HG03520 (cell line): ENCODE results near the gene PODN.

Source experiments
- ATAC-seq: cut with Tn5 transposase; IDR thresholded peaks from one replicate; pipeline ENCODE4 v1.9.1; 2021; ENCODE audit warnings: mild to moderate bottlenecking, moderate library complexity; ENCODE audit not compliant: unreplicated experiment

Gene PODN

DNA sequence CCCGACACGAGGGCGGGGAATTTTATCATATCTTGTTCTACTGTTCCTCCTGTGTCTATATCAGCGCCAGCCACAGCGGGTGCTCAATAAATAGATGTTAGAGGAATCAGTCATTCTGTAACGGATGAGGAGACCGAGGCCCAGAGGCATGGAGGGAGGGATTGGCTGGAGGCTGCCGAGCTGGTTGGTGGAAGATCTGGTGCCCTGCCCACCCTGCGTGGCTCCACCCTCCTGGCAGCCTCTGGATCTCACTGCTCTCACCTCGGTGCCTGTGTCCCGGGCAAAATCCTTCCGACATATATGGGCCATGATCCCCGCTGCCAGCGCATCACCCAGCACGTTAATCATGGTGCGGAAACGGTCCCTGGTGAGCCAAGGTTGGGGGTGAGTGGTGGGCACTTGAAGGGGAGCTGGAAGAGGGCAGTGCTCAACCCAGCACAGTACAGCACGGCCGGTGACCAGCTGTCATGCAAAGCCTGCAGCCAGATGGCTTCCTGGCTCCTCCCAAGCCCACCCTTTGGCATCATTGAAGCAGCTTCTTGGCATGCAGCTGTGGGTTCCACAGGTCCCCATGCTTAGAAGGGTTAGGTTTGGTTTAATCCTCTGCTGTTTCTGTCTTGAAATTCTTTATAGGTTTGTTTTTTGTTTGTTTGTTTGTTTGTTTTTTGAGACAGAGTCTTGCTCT, 26.7 kb downstream of the PODN start:
- ATAC-seq: no peak

- ATAC-seq: no peak
Measured at GRCh38 chr1:53089478-53090226, 27.6 kb downstream of the PODN start.

GRCh38 chr1:53090227-53091147, 28.5 kb downstream of the PODN start:
- no peak for ATAC-seq

DNA sequence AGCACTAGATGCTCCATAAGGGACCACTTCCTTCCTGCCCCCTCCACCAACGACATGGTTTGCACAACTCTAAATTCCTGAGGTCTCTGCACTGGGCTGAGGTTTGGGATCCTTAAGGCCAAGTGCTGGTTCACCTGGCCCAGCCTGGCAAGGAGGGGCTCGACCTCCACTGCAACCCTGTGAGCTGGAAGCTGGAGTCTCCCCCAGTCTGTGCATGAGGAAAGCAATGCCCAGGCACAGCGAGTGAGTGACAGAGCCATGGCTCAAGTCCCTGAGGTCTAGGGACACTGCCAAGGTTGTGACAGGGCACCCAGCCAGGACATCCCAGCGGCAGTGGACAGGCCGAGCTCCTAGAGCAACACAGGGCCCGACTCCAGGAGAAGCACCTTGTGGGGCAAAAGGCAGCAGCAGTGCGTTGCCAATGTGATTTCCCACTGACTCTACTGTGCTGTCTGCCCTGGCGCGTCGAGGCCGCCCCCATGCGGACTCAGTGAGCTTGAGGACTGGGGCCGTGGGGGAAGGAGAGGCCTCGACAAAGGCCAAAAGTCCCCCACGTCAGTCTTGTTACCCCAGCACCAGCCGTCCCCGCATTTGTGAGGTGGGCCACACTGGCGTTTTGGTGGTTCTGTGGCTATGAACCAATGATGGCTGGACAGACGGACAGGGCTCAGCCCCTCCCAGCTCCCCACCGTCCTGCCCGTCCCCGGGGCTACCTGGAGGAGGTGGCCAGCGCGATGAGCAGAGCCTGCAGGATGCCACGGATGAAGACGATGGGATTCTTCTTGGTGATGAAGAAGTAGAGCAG, 30.0 kb downstream of the PODN start:
- ATAC-seq: no peak

- no peak for ATAC-seq
Measured at GRCh38 chr1:53092659-53093450, 30.8 kb downstream of the PODN start.

DNA sequence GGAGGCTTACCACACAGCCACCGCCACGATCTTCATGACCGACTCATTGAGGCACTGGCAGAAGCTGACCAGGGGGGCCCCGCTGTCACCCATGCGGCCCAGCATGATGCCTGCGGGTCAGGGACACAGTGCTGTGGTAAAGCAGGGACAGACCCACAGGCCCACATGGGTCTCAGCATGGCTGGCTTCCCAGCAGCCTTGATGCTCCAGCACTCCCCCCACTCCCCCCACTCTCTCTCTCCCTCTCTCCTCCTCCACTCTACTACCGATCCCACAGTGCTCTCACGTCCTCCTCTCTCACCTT, 31.4 kb downstream of the PODN start:
- no peak for ATAC-seq

GRCh38 chr1:53093778-53094532, 31.9 kb downstream of the PODN start:
- no peak for ATAC-seq

- ATAC-seq: no peak
Measured at GRCh38 chr1:53094533-53094919, 32.5 kb downstream of the PODN start.

- no peak for ATAC-seq
Measured at GRCh38 chr1:53104289-53104913, 42.4 kb downstream of the PODN start.

DNA sequence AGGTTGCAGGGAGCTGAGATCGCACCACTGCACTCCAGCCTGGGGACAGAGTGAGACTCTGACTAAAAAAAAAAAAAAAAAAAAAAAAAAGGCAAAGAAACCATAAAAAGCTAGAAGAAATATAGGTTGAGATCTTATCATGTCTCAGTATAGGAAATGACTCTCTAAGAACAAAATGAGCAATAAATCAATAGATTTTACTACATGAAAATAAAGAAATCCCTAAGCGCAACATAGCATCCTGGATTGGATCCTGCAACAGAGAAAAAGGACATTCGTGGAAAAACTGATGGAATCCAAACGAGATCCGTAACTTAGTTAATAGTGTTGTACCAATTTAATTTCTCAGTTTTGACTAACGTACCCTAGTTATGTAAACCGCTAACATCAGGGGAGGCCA, 45.1 kb downstream of the PODN start:
- ATAC-seq: no peak

GRCh38 chr1:53107570-53108322, 45.7 kb downstream of the PODN start:
- ATAC-seq: no peak

DNA sequence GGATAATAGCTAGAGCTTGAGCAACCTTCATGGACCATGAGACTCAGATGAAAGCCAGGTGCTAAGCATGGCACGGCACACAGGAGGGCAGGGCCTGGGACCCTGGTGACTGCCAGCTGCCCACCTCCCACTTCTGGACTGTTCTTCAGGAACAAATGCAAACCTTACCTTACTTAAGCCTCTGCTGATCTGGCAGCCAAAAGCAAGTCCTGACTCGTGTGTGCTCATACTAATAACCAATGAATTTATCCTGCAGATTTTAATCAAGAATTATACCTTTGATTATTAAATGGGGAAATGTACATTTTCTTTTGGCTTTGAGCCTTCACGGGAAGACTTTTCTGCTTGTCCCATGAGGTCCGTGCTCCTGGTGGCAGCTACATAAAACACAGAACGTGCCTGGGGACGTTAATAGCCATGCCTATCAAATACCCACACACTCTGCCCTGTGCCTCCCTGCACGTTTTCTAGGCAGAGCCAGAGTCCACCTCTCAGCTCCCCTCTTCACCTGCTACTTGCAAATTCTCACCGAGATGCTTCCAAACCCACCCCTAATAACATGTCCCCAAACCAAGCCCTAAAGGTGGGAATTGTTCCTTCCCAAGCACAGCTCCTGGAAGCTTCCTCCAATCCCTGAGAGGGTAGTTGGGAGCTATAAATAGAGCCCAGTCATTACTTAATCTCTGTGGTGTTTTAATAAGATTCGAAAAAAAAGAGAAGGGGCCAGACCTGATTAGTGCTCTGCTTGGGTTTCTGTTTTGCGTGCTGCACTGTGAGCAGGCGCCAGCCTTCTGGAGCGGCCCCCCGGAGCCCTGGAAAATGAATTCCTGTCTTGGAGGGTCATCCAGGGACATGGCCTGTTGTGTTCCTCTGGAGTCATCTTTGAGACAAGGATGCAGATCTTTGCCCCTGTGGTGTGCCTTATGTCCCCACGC, 46.9 kb downstream of the PODN start:
- ATAC-seq: no peak

- no peak for ATAC-seq
Measured at GRCh38 chr1:53110370-53111072, 48.5 kb downstream of the PODN start.

DNA sequence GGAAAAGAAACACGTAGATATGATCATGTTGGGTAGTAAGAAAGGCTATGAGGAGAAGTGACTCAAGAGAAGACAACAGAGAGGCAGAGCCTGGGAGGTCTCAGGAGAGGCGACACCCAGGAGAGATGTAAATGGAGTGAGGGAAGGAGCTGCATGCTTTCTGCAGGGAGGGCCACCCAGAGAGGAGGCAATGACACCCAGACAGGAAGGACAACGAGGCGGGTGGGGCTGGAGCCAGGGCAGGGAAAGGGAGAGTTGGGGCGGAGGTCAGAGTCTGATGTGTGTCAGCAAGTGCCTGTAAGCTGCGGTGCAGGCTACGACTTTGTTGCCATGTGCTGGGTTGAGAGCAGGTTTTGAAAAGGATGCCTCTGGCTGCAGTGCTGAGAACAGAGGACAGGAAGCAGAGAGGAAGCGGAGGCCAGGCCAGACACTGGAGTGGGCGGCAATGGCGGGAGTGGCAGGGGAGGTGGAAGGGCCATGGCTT, 49.1 kb downstream of the PODN start:
- no peak for ATAC-seq

DNA sequence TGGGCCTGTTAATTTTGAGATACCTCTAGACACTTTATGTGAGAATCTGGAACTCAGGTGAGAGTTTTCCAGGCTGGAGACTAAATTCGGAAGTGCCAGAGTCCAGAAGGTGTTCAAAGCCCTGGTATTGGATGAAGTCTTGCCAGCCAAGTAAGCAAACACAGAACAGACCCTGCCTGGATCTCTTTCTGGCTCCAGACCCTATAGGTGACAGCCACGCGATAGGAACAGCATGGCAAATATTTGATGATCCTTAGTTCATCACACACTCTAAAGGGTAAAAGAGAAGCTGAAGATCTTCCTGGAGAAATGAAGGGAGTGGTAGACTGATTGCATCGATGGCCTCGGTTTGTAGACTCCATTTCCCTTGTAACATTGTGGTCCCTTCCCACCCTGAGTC, 49.7 kb downstream of the PODN start:
- ATAC-seq: no peak

DNA sequence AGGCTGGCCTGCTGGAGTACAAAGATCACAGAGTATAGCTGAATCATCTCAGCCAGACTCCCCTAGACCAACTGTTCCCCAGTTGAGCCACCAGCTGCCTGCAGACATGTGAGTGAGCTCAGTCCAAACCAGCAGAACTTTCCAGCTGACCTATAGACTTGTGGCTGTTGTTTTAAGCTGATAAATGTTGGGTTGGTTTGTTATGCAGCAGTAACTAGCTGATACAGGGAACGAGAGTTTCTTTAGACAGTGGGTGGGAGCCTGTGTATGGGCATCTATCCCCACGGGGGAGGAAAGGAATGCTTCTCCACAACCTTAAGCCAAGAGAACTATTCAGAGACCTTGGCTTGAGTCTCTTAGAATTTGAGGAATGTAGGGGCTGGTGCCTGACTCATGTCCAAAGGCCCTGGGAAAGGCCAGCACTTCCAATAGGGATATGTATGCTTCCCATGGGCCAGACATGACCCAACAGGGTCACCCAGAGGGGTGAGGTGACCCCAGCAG, 50.3 kb downstream of the PODN start:
- ATAC-seq: no peak
